ENCODE measurements around the gene WDR70. TPM values are rescaled to one million over a fixed set of nuclear protein-coding genes. Genes with fewer than 3 reads are reported as not detected.
"Not testable (repeated sequence)": the region's sequence is repeated elsewhere in the genome, so short reads cannot be mapped to it uniquely, and the experiment has no call there.

WDR70 gene
- total RNA-seq, 1 donor from 2014 or later = 26.5 TPM

DNA sequence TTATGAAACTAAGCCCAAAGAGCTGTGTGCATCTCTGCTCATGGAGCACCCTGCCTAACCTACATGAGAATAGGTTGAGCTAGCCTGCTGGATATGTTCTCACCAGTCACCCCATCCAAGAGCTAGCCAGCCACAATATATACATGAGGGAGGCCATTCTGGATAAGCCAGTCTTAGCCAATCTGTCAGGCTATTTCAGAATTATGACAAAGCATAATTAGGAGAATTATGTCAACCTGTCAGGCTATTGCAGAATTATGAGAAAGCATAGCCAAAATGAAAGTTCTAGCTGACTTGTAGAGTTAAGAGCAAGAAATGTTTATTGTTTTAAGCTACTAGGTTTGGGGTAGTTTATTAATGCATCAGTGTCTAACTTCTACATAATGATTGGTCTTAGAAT, 189.8 kb downstream of the WDR70 start:
- no peak for DNase-seq (ENCODE audit: low spot score)

- no peak for DNase-seq (ENCODE audit: low spot score)
These were observed 190.3 kb downstream of the WDR70 start for GRCh38 chr5:37569466-37569865.

- DNase-seq (ENCODE audit: low spot score) = no peak
These were observed 191.5 kb downstream of the WDR70 start for GRCh38 chr5:37570597-37570996.

GRCh38 chr5:37571985-37572384, 192.9 kb downstream of the WDR70 start:
- DNase-seq (ENCODE audit: low spot score) = no peak

- no peak for DNase-seq (ENCODE audit: low spot score)
These were observed 196.7 kb downstream of the WDR70 start for GRCh38 chr5:37575541-37576489.

- DNase-seq (ENCODE audit: low spot score) = no peak
These were observed 197.4 kb downstream of the WDR70 start for GRCh38 chr5:37576552-37576951.

DNA sequence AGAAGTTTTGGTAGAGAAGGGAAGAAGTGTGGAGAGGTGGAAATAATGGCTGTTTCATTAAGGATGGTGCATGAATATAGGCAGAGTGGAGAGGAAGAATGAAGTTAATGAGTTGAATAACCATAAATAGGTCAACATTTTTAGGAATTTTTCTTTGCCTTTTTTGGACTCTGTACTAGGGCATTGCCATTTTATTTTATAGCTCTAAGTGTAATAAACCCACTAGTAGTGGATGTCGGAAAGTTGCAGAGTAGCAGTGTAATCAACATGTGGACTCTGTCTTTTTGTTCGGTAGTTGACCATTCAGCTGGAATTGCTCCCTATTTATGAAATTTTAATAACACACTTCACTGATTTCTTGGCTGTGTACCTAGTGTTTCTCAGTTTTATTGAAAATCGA, 199.1 kb downstream of the WDR70 start:
- DNase-seq (ENCODE audit: low spot score) = no peak

GRCh38 chr5:37580106-37580505, 201.0 kb downstream of the WDR70 start:
- no peak for DNase-seq (ENCODE audit: low spot score)

DNA sequence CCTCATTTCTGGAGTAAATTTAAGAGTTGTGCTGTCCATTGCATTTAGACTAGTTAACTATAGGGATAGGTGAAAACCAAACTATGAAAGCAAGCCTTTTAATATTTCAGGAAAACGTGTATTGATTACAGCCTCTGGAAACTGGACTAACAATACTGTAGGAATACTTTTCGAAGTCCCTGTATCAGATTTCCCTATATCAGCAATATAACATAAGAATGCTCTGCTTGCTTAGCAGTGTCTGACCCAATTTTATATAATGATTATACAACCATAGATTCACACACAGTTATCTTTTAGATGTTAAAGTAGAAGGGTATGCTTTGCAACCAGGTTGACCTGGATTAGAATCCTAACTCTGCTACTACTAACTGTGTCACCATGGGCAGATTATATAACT, 203.1 kb downstream of the WDR70 start:
- no peak for DNase-seq (ENCODE audit: low spot score)

DNA sequence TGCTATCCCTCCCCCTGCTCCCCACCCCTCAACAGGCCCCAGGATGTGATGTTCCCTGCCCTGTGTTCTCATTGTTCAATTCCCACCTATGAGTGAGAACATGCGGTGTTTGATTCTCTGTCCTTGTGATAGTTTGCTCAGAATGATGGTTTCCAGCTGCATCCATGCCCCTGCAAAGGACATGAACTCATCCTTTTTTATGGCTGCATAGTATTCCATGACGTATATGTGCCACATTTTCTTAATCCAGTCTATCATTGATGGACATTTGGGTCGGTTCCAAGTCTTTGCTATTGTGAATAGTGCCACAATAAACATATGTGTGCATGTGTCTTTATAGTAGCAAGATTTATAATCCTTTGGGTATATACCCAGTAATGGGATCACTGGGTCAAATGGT, 214.2 kb downstream of the WDR70 start:
- DNase-seq (ENCODE audit: low spot score) = not testable (repeated sequence)

GRCh38 chr5:37594864-37595263, 215.7 kb downstream of the WDR70 start:
- DNase-seq (ENCODE audit: low spot score) = not testable (repeated sequence)

GRCh38 chr5:37598733-37599132, 219.6 kb downstream of the WDR70 start:
- DNase-seq (ENCODE audit: low spot score) = no peak

DNA sequence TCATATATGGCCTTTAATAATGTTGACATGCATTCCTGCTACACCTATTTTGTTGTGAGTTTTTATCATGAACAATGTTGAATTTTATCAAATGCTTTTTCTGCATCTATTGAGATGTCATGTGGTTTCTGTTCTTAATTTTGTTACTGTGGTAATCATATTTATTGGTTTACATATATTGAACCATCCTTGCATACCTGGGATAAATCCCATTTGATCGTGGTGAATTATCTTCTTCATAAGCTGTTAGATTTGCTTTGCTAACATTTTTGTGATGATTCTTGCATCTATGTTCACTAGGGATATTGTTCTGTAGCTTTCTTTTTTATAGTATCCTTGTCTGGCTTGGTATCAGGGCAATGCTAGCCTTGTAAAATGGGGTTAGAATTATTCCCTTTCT, 222.0 kb downstream of the WDR70 start:
- DNase-seq (ENCODE audit: low spot score) = no peak

- DNase-seq (ENCODE audit: low spot score) = no peak
These were observed 224.0 kb downstream of the WDR70 start for GRCh38 chr5:37603072-37603471.

GRCh38 chr5:37604290-37604689, 225.2 kb downstream of the WDR70 start:
- no peak for DNase-seq (ENCODE audit: low spot score)

- DNase-seq (ENCODE audit: low spot score) = no peak
These were observed 227.0 kb downstream of the WDR70 start for GRCh38 chr5:37606148-37606547.

- DNase-seq (ENCODE audit: low spot score) = no peak
These were observed 227.6 kb downstream of the WDR70 start for GRCh38 chr5:37606632-37607248.

- DNase-seq (ENCODE audit: low spot score) = no peak
These were observed 236.1 kb downstream of the WDR70 start for GRCh38 chr5:37615184-37615583.

GRCh38 chr5:37619353-37619752, 240.2 kb downstream of the WDR70 start:
- DNase-seq (ENCODE audit: low spot score) = no peak

- DNase-seq (ENCODE audit: low spot score) = not testable (repeated sequence)
These were observed 243.2 kb downstream of the WDR70 start for GRCh38 chr5:37622354-37622753.

DNA sequence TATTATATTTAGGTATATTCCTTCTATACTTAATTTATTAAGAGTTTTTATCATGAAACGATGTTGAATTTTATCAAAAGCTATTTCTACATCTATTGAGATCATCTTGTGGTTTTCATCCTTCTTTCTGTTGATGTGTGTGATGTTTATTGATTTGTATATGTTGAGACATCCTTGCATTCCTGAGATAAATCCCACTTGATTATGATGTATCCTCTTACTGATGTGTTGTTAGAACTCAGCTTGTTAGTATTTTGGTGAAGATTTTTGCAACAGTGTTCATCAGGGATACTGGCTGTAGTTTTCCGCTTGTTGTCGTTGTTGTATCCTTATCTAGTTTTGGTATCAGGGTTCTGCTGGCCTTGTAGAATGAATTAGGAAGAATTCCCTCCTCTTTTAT, 247.1 kb downstream of the WDR70 start:
- no peak for DNase-seq (ENCODE audit: low spot score)

DNA sequence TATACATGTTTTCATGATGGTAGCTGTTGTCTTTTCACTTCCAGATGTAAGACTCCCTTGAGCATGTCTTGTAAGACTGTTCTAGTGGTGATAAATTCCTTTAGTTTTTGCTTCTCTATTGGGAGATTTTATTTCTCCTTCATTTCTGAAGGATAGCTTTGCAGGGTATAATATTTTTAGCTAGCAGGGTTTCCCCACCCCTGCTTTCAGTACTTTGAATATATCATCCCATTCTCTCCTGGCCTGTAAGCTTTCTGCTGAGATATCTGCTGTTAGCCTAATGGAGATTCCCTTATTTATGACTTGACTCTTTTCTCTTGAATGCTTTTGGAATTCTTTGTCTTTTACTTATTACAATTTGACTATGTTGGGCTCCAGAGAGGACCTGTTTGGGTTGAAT, 249.8 kb downstream of the WDR70 start:
- no peak for DNase-seq (ENCODE audit: low spot score)

DNA sequence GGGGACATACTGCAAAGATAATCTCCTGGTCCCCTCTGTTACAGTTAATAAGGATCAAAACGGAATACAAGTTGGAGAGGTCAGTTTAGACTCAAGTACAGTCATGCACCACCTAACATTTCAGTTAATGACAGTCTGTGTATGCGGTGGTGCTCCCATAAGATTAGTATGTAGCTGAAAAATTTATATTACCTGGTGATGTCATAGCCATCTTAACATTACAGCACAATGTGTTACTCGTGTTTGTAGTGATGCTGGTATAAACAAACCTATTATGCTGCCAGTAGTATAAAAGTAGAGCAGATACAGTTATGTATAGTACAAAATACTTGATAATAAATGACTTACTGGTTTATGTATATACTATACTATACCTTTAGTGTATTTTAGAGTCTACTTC, 252.8 kb downstream of the WDR70 start:
- no peak for DNase-seq (ENCODE audit: low spot score)
